ENCODE data around the gene TSC22D2. TPM values are rescaled to one million over a fixed set of nuclear protein-coding genes. Genes with fewer than 3 reads are reported as not detected.

Gene TSC22D2
- total and polyA plus RNA-seq, 2 experiments from 2014 or later, result 22.6 to 25.6 TPM

DNA sequence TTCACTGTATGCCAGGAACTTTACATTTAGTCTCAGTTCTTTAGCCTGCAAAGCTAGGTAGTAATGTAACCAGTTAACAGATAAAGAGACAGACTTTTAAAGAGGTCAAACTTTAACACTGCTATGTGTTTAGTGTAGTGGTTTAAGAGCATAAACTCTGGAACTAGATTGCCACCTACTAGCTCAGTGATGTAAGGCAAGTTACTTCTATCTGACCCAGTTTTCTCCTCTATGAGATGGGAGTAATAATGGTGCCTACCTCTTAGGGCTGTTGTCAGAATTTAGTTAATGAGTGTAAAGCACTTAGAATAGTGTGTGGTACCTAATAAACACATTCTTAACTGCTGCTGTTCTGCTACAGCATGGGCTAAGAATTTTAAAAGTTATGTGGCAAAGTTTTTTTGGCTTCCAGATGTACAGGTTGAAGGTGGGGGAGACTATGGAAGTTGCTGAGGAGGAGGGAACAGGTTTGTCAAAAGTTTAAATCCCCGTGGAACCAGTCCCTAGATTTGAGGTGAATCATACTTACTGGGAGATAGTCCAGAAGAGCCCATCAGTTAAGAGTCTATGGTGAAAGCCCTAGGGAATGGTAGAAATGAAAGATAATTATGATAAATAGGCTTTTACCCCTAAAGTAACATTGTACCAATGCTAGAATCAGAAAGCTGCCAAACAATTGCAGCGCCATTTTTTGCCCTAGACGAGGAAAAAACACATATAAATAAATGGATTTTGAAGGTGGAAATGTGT lies 13.9 kb downstream of the TSC22D2 start:
- Histone ChIP-seq H3K36me3 (peaks cover 11% of the 10 kb centered on the region), H3K4me3 (no peak overlapping the region), H3K4me1 (ENCODE audit: low read depth) (peaks cover 23% of the 10 kb centered on the region), H3K27me3 (no peaks in the 10 kb centered on the region), H3K9me3 (ENCODE audit: low read depth) (no peaks in the 10 kb centered on the region), H3K27ac (no peak overlapping the region)
- TF ChIP-seq, protein P1, sequence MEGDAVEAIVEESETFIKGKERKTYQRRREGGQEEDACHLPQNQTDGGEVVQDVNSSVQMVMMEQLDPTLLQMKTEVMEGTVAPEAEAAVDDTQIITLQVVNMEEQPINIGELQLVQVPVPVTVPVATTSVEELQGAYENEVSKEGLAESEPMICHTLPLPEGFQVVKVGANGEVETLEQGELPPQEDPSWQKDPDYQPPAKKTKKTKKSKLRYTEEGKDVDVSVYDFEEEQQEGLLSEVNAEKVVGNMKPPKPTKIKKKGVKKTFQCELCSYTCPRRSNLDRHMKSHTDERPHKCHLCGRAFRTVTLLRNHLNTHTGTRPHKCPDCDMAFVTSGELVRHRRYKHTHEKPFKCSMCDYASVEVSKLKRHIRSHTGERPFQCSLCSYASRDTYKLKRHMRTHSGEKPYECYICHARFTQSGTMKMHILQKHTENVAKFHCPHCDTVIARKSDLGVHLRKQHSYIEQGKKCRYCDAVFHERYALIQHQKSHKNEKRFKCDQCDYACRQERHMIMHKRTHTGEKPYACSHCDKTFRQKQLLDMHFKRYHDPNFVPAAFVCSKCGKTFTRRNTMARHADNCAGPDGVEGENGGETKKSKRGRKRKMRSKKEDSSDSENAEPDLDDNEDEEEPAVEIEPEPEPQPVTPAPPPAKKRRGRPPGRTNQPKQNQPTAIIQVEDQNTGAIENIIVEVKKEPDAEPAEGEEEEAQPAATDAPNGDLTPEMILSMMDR (IDR thresholded peaks at IDR 0.05; ENCODE audit: low read depth, low read length), result no peak
- peak in 1 of 2 donors; percentile 37 for DNase-seq (ENCODE audit: low read depth in 1 of 2, low spot score in 1 of 2)

DNA sequence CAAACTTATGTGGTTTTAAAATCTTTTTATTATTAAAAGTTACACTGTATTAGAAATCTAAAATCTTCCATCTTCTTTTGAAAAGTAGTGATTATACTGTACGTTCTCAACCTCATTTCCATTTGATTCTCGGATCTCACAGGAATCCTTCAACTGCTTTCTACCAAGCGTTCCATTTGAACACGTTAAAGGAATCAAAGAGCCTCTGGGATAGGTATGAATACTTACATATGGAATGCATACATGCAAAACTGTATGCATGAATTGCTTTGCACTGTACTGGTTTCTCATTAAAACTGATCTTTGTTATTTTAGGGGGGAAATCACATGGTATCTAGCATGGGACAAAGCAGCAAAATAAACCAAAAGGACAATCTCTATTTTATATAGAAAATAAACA lies 14.8 kb downstream of the TSC22D2 start:
- no peak overlapping the region for H3K27ac ChIP-seq

DNA sequence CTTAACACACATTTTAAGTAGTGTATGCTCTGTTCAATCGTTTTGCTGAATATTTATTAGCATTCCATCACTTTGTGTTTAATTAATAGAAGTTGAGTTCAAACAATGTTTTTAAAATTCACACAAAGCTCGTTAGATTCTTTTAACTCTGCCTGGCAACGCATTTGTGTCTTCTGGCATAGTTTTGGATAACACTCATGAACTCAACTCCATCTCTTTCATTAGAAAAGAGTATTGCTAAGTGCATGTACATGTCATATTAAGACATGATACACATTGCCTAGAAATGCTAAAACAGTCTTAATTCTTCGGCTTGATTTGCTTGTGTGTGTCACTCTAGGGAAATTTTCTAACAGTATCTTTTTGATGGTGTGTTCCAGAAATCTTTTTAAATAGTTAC lies 15.7 kb downstream of the TSC22D2 start:
- Histone ChIP-seq H3K9me3 (ENCODE audit: low read depth) (no peaks in the 10 kb centered on the region), H3K4me3 (no peak overlapping the region)
- TF ChIP-seq, protein P1 (IDR thresholded peaks at IDR 0.05; ENCODE audit: low read depth, low read length), result no peak

More for the DNA sequence above, 14.8 kb downstream of the TSC22D2 start:
- TF ChIP-seq, protein P1 (IDR thresholded peaks at IDR 0.05; ENCODE audit: low read depth, low read length), result no peak
- DNase-seq (ENCODE audit: low read depth in 1 of 2, low spot score in 1 of 2), result no peak
- peaks cover 23% of the 10 kb centered on the region for H3K4me1 ChIP-seq (ENCODE audit: low read depth)
- H3K9me3 ChIP-seq (ENCODE audit: low read depth), result no peaks in the 10 kb centered on the region
- peaks cover 11% of the 10 kb centered on the region for H3K36me3 ChIP-seq
- H3K27me3 ChIP-seq, result no peaks in the 10 kb centered on the region
- no peak overlapping the region for H3K4me3 ChIP-seq

DNA sequence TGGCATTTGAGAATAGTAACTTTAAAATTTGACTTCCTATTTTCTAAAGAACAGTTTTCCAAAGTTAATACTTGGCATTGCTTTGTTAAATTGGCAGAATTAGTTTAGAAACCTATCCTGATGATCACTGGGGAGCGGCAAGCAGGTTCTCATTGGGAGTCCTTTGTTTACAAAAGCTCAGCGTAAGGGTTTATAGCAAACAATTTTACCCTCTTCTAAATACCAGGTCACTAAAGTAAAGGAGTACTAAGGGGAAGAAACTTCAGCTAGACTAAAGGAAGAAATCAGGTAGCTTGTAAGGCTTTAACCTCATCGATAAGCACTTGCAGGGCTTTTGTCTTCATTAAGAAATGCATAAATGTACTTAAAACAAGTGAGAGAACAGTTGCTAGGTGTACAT lies 18.2 kb downstream of the TSC22D2 start:
- peaks cover 11% of the 10 kb centered on the region for H3K36me3 ChIP-seq
- H3K4me3 ChIP-seq, result no peak overlapping the region
- H3K27me3 ChIP-seq, result no peaks in the 10 kb centered on the region
- no peak overlapping the region for H3K27ac ChIP-seq
- DNase-seq (ENCODE audit: low read depth in 1 of 2, low spot score in 1 of 2), result no peak
- H3K4me1 ChIP-seq (ENCODE audit: low read depth), result peaks cover 6% of the 10 kb centered on the region
- no peaks in the 10 kb centered on the region for H3K9me3 ChIP-seq (ENCODE audit: low read depth)
- TF ChIP-seq, protein P1 (IDR thresholded peaks at IDR 0.05; ENCODE audit: low read depth, low read length), result no peak

More for the DNA sequence above, 15.7 kb downstream of the TSC22D2 start:
- Histone ChIP-seq H3K27me3 (no peaks in the 10 kb centered on the region), H3K4me1 (ENCODE audit: low read depth) (peaks cover 19% of the 10 kb centered on the region), H3K36me3 (peaks cover 11% of the 10 kb centered on the region), H3K27ac (no peak overlapping the region)
- no peak for DNase-seq (ENCODE audit: low read depth in 1 of 2, low spot score in 1 of 2)

DNA sequence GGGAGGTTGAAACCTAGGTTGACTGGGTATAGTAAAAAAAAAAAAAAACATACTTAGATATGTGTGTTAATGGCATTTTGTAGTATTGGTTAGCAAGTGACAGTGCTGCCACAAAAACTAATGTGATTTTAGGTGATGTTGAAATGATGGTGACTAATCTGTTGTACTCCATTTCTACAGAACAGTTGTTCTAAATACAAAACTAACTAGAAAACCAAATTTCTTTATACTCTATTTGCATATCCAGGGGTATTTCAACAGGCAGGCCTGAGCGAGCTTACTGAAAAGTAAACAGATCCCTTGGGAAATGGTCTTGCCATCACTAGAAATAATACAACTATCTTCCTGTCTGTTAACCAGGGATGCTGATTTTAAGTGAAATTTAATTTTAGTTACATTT lies 20.5 kb downstream of the TSC22D2 start:
- Histone ChIP-seq H3K4me3 (no peak overlapping the region), H3K36me3 (peaks cover 8% of the 10 kb centered on the region), H3K4me1 (ENCODE audit: low read depth) (peaks cover 9% of the 10 kb centered on the region), H3K9me3 (ENCODE audit: low read depth) (no peaks in the 10 kb centered on the region), H3K27me3 (no peaks in the 10 kb centered on the region), H3K27ac (no peak overlapping the region)
- no peak for DNase-seq (ENCODE audit: low read depth in 1 of 2, low spot score in 1 of 2)
- TF ChIP-seq, protein P1 (IDR thresholded peaks at IDR 0.05; ENCODE audit: low read depth, low read length), result no peak
